GM21619 (cell line): ENCODE measurements around the gene CCT7.
"Not testable (repeated sequence)": the region's sequence is repeated elsewhere in the genome, so short reads cannot be mapped to it uniquely, and the experiment has no call there.

ENCODE experiments used
- ATAC-seq: cut with Tn5 transposase; IDR thresholded peaks from one replicate; pipeline ENCODE4 v1.9.1; 2021; ENCODE audit not compliant: unreplicated experiment

The CCT7 gene

DNA sequence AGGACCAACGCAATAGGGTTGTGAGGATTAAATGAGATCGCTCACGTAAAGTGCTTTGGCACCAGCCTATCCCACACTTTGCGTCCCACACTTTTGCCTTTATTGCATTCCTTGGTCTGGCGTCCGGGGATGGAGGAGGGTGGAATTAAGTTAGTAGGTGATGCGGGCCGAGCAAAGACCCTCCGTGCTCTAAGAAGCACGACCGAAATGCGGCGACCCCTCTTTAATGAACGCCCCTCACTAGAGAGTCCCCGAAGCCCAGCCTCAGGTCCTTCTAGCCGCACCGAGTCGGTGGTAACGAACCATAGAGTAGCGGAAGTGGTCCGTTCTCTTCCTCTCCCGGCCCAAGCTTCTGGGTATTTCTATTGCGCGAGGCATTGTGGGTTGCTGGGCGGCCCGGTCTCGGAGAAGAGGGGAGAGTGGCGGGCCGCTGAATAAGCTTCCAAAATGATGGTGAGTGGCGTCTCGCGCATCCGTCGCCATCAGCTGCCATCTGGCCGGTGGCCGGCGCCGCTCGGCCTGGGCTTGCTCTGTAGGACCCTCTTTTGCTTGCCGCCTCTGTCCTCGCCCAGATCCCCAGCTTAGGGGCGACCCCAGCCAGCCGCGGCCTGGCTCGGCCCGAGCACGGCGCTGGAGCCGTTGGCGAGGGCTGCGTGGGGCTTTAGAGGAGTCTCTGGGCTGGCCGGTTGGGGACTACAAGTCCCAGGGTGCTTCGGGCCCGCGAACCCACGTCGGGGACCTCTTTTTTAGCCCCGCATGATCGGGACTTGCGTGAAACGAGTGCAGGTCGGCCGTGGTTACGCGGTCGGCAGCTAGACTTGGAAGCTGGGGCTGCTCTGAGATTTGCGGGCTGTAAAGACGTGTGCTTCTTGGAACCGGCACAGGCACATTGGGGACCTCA is at the start of gene CCT7:
Gene CCT7, plus strand, starts transcription at position 377 of the 901 bp plus-strand sequence. Its CDS starts 71 bp downstream, at position 448.
- peak; percentile 60 for ATAC-seq

DNA sequence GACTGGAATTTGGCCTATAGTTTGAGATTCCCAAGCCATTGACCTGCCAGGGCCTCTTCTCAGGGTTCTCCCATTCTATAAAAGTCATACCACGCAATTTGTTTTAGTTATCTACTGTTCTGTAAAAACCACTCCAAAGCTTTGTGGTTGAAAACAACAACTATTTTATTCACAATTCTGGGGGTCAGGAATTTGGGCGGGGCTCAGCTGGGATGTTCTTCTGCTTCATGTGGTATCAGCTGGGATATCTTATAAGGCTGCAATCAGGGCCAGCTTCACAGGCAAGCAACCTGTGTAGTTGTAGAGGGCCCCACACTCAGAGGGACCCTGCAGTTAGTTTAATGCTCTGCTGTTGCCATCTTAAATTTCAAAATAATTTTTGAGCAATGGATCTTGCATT is 48.1 kb upstream of the CCT7 start:
- no peak for ATAC-seq

DNA sequence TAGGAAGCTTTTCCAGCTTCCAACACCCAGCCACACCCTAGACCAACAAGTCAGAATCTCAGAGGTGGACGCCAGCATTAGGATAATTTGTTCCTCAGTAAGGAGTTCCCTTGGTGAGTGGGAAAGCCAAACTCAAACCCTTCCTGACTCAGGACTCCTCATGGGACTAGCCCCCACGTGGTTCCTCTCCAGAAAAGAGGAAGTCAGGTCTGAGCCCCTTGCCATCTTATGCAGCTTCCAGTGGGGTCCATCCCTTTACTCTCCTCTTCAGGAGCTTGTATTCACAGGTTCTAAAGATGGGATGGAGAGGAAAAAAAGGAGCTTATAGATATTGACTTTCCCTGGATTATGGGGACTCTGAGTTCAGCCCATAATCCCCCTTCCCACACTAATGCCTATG is 46.6 kb upstream of the CCT7 start:
- no peak for ATAC-seq

DNA sequence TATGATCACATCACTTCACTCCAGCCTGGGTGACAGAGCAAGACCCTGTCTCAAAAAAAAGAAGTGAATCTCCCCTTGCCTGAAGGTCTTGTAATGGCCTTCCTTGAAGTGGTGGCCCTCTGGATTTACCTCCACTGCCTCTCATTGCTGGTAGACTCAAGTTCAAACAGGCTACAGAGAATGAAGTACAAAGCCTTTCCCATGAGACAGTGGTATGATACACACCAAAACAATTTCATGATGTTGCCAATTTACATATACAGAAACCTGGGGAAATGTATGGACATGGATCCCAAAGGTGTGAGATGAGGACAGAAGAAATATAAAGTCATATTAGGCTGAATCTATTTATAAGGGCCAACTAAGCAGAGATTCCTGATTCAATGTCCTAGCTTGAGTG is 36.5 kb upstream of the CCT7 start:
- no peak for ATAC-seq

DNA sequence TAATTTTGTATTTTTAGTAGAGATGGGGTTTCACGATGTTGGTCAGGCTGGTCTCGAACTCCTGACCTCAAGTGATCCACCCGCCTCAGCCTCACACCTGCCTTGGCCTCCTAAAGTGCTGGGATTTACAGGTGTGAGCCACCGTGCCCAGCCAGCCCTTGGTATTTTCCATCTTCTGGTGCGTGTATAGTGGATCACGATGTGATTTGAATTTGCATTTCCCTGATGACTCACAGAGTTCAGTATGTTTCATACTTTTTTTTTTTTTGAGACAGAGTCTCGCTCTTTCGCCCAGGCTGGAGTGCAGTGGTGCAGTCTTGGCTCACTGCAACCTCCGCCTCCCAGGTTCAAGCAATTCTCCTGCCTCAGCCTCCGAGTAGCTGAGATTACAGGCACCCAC is 33.8 kb upstream of the CCT7 start:
- not testable (repeated sequence) for ATAC-seq

DNA sequence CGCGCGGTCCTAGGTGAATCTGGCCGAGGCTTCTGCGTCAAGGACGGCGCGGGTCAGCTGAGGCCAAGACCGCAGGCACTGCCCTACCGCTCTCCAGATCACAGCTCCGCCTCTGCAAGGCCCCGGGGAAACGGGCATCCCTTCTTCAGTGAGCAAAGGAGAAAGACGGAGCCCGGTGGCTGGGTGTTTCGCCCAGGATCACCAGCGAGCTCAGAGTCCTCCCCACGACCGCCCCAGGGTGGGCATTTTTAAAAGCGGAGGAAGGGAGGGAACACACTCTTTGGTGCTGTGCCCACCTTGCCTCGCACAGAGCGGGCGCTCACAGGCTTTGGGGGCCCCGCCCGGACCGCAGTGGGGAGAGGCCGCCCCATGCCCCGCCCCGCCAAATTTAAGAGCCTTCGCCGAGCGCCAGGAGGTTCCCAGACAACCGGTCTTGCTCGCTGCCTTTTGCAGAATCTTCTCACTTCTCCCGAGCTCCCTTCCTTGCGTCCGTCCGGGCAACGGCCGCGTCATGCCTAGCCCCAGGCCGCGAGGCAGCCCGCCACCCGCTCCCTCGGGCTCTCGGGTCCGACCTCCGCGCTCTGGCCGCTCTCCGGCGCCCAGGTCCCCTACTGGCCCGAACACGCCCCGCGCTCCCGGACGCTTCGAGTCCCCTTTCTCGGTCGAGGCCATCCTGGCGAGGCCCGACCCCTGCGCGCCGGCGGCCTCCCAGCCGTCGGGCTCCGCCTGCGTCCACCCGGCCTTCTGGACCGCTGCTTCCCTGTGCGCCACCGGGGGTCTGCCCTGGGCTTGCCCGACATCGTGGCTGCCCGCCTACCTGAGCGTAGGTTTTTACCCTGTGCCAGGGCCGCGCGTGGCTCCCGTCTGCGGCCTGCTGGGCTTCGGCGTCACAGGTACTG is 31.7 kb upstream of the CCT7 start, which contains the start of gene NOTO:
Gene NOTO, plus strand, starts transcription at position 419 of the 899 bp plus-strand sequence. Its CDS starts 93 bp downstream, at position 512.
- no peak for ATAC-seq

DNA sequence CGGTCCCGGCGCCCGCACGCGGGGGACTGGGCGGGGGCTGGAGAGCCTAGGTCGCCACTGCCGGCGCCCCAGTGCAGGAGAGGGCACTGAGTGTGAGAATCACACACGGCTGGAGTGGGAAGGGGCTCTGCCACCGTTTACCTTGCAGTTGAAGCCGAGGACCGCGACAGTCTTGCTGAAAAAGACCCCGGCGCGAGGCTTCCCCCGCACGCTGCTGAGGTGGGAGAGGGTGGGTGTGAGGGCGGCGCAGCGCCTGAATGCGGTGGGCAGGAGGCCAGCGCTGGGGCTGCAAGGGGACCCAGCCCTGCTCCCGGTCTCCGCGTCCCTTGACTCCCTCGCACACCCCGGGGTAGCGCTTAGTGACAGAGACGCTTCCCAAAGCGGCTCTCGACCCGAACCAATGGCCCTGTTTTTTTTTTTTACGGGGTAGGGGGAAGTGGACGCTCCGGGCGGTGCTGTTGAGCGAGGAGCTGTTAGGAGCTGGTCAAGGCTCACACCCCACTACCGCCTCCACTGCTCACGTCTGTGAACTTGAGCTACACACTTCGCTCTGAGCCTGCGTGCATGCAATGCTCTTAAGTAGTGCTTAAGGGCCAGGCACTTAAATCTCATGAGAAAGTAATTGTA is 30.9 kb upstream of the CCT7 start:
- no peak for ATAC-seq

DNA sequence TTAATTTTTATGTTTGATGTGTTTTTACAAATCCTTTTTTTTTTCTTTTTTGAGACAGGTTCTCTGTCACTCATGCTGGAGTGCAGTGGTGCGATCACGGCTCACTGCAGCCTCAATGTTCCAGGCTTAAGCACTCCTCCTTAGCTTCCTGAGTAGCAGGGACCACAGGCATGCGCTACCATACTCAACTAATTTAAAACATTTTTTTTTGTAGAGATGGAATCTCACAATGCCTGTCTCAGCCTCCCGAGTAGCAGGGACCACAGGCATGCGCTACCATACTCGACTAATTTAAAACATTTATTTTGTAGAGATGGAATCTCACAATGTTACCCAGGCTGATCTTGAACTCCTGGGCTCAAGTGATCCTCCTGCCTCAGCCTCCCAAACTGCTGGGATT is 28.5 kb upstream of the CCT7 start:
- ATAC-seq = no peak

DNA sequence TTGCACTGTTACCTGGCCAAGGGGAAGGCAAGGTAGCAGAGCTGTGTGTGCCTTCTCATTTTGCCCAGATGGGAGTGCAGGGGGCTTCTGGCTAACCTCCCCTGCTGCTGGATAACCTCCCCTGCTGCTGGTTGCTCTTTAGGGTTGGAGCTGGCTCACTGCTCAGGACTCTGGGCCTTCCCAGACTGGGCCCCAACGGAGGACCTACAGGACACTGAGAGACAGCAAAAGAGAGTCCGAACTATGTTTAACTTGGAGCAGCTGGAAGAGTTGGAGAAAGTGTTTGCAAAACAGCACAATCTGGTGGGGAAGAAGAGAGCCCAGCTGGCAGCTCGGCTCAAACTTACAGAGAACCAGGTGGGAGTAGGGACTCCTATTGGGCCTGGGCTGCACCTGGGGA is 25.9 kb upstream of the CCT7 start:
- ATAC-seq = no peak

DNA sequence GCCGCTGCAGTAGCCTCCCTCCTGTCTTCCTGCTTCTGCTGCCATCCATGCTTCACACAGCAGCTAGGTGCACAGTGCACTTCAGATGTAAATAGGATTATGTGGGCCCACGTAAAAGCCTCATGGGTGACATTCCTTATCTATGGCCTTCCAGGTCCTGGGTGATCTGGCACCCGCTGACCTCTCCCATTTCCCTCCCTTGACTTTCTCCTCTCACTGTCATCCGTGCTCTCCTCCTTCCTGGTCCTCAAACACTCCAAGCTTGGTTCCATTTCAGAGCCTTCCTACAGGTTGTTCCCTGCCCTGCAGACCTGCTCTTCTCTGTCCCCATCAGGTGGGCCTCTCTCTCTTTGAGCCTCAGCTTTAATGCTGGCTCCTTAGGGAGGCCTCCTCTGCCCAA is 24.1 kb upstream of the CCT7 start:
- no peak for ATAC-seq

DNA sequence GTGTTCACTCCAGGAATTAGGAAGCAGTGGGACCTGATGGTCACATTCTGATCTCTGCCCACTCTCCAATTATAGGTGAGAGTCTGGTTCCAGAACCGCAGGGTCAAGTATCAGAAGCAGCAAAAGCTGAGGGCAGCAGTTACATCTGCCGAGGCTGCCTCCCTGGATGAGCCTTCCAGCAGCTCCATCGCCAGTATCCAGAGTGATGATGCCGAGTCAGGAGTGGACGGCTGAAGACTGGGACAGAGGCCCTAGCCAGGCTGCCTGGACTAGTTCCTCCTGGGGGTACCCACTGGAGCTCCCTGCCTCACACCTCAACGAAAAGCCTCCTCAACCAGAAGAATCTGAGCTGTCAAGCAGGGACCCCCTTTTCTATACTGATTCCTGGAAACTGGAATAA is 23.4 kb upstream of the CCT7 start:
- ATAC-seq = no peak

DNA sequence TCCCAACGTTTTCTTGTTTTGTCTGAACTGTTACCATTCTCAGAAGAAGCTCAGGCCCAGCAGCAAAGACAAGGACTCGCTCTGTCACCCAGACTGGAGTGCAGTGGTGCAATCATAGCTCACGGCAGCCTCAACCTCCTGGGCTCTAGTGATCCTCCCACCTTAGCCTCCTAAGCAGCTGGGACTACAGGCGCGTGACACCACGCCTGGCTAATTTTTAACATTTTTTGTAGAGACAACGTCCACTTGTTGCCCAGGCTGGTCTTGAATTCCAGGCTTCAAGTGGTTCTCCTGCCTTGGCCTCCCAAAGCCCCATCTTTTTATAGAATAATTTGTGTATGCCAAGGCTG is 22.0 kb upstream of the CCT7 start:
- ATAC-seq = no peak

DNA sequence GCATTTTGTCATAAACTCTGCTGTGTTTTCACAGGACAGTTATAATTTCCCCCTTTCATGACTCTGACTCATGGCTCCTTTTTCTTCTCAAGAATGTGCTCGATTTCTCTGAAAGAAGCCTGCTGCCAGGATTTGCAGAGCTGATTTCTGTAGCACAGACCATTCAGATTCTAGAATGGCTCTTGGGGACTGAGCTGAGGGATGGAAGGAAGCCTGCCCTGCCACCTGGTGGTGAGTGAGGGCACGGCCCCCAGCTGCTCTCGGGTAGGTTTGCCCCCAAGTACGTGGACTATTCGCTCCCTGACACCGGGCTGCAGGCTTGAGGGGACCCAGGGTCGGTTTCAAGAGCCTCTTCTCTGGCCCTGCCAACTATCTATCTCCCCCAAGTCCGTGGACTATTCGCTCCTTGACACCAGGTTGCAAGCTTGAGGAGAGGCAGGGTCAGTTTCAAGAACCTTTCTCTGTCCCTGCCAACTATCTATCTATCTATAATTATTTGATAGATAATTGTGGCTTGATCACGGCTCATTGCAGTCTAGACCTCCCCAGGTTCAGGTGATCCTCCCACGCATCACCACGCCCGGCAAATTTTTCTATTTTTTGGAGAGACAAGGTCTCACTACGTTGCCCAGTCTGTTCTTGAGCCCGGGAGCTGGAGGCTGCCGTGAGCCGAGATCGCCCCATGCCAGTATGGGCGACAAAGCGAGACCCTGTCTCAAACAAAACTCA is 21.5 kb upstream of the CCT7 start:
- peak; percentile 68 for ATAC-seq

DNA sequence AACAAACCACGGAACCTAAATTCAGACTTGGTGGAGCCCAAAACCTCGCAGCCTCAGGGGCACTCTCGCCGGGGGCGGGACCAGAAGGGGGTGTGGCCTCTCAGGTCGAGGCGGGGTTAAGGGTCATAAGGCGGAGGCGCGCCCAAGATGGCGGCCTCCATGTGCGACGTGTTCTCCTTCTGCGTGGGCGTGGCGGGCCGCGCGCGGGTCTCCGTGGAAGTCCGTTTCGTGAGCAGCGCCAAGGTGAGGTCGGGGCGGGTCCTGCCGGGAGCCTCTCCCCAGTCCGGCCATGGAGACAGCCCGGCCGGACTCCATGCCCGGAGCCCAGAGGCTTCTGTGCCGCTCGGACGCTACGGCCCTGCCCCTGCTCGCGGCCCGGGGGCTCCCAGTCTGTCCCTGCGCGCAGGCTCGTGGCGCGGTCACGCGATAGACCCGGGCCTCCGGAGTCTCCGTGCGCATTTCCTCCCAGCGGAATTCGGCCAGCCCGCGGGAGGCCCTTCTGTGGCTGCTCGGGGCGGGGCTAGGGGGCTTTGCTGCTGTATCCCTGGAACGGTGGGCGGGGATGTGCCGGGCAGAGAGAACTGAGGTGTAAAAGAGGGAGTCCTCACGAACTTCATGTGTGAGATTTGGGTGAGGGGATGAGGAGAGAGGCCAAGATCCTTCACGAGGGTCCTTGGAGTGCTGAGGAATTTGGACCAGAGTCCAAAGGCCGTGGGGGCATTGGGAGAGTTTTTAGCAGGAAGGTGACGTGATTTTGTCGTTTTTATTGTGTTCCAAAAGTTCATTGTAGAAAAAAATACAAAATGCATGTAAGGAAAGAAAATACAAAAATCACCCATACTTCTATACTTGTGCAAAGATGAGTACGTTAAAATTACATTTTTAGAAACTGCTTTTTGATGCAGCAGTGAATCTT is 19.7 kb upstream of the CCT7 start, which contains the start of gene SMYD5:
Gene SMYD5, plus strand, starts transcription at position 126 of the 916 bp plus-strand sequence. Its CDS starts 22 bp downstream, at position 148.
- ATAC-seq = peak; percentile 91

DNA sequence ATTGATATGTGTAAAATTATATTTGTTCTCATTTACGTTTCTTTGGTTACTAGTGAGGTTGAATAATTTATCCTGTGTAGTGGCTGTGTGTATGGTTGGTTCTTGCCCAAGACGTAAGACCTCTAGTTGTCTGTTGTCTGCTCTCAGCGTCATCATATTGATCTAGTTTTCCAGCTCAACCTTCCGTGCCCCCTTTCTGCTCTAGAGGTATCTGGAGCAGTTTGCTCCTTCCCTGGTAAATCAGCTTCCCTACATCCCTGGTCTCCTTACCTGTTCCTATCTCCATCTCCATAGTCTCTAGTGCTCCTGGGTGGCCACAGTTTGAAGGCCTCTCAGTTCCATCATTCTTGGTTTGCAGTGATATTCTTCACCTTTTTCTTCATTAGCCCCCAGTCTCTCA is 18.9 kb upstream of the CCT7 start:
- ATAC-seq = no peak

DNA sequence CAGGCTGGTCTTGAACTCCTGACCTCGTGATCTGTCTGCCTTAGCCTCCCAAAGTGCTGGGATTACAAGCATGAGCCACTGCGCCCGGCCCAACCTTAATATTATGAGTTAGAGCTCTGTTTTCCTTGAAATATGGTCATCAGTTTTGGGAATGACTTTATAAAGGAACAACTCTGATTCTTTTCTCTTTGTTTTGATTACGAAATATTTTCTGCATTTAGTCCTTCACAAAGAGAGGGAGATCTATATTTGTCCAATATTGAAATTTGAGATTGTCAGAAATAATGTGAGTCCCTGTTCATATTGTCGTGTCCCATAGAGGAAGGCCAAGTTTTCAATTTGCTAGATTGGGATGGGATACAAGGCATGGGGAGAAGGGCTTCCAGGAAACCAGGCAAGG is 16.9 kb upstream of the CCT7 start:
- ATAC-seq = no peak

DNA sequence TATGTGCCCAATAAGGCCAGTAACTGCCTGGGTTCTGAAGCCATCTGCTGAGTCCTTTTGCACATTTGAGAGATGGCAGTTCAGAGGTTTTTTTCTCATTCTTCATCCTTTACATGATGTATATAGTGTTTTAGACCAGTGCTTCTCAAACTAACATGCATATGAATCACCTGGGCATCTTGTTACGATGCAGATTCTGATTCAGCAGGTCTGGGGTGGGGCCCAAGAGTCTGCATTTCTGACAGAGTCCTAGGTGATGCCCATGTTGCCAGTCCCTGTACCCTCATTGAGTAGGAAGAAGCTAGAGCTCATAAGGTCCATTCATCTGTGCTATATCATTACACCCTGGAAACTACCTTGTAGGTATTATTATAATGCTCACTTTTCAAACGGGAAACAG is 16.3 kb upstream of the CCT7 start:
- no peak for ATAC-seq

DNA sequence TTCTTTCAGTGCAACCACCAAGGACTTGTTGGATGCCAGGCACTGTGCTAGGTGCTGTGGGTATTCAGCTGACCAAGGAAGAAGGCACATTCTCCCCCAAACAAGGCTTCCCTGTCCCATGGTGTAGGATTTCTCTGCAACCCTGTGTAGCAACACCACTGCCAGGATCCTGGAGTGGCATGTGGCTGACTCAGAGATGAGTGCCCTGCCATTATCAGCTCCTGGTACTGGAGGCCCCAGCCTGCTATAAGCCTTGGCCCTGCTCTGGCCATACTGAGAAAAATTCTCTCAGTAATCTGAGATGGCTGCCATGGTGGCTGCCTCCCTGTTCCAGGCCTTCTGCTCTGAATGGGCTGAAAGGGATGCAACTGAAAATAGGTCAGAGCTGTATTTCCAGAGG is 15.8 kb upstream of the CCT7 start:
- no peak for ATAC-seq

DNA sequence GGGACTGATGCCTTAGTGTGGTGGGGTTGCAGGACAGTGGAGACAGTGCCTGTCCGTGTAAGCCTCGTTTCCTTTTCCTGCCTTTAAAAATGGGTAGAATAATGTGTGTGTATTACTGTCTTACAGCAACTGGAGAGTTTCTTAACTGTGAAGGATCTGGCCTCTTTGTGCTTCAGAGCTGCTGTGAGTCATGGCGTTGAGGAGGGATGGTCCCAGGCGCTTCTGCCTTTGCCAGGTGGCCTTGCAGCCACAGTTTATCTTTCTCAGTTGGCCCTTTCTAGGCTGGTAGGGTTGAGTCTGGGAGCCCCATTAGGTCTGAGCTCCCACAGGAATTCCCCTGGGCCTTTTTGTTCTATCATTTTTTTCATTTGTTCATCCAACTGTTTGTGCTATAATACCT is 10.3 kb upstream of the CCT7 start:
- ATAC-seq = no peak
